GM12865 (cell line): ENCODE data around the gene SORT1.
"Not testable (repeated sequence)": the region's sequence is repeated elsewhere in the genome, so short reads cannot be mapped to it uniquely, and the experiment has no call there.

Source experiments
- DNase-seq: peaks from one replicate; pipeline ENCODE4 v3.0.0; 2010; ENCODE audit warnings: low read depth
- H3K4me3 ChIP-seq: 2 replicates; pipeline ENCODE4 v1.5.1; 2011; ENCODE audit warnings: mild to moderate bottlenecking, low read depth, low read length, control low read depth
- TF ChIP-seq, protein P1 (sequence below): IDR thresholded peaks from 2 replicates; pipeline ENCODE4 v1.5.1; 2011; ENCODE audit warnings: low read length, control low read depth, low read depth, inconsistent platforms; ENCODE audit not compliant: insufficient read depth; ENCODE audit errors: missing control alignments

The SORT1 gene

DNA sequence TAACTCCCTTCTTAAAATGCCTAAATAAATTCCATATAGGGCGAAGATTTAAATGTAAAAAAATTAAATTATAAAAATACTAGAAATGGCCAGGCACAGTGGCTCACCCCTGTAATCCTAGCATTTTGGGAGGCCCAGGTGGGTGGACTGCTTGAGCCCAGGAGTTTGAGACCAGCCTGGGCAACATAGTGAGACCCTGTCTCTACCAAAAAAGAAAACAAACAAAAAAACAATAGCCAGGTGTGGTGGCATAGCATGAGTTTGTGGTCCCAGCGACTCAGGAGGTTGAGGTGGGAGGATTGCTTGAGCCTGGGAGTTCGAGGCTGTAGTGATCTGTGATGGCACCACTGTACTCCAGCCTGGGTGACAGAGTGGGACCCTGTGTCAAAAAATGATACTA, 17.8 kb downstream of the SORT1 start:
- no peak for DNase-seq
- TF ChIP-seq, protein P1, sequence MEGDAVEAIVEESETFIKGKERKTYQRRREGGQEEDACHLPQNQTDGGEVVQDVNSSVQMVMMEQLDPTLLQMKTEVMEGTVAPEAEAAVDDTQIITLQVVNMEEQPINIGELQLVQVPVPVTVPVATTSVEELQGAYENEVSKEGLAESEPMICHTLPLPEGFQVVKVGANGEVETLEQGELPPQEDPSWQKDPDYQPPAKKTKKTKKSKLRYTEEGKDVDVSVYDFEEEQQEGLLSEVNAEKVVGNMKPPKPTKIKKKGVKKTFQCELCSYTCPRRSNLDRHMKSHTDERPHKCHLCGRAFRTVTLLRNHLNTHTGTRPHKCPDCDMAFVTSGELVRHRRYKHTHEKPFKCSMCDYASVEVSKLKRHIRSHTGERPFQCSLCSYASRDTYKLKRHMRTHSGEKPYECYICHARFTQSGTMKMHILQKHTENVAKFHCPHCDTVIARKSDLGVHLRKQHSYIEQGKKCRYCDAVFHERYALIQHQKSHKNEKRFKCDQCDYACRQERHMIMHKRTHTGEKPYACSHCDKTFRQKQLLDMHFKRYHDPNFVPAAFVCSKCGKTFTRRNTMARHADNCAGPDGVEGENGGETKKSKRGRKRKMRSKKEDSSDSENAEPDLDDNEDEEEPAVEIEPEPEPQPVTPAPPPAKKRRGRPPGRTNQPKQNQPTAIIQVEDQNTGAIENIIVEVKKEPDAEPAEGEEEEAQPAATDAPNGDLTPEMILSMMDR, result no peak
- no peak overlapping the region for H3K4me3 ChIP-seq

DNA sequence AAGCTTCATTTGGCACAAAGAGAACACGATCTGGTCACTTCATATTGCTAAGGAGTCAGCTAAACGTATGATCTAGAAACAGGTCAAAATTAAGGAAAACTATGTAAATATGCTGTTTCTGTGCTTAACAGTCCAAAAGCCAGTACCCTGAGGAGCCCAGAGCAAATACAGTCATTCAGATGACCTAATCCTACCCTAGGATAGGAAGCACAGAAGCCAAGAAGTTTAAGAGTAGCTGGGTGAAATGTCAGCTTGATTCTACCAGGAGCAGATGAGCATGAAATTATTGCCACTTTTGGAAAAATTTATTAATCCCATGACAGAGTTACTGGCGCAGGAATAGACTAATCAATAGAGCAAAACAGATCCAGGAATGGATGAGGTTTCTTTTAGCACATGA, 18.3 kb downstream of the SORT1 start:
- H3K4me3 ChIP-seq, result no peak overlapping the region
- TF ChIP-seq, protein P1, result no peak
- DNase-seq, result no peak

DNA sequence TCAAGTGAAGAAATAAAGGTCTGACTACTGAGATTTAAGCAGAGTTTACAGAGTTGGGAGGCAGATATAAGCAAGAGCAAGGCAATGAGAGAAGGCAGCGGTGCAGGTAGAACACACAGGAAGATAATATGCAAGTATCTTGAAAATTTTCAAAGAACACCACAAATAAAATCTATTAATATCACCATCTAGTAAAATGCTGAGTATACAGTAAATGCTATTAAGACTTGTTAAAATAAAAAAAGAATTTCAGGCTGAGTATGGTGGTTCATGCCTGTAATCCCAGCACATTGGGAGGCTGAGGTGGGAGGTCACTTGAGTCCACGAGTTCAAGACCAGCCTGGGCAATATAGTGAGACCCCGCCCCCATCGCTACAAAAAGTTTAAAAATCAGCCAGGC, 20.0 kb downstream of the SORT1 start:
- no peak for DNase-seq
- TF ChIP-seq, protein P1, result no peak
- H3K4me3 ChIP-seq, result no peak overlapping the region

DNA sequence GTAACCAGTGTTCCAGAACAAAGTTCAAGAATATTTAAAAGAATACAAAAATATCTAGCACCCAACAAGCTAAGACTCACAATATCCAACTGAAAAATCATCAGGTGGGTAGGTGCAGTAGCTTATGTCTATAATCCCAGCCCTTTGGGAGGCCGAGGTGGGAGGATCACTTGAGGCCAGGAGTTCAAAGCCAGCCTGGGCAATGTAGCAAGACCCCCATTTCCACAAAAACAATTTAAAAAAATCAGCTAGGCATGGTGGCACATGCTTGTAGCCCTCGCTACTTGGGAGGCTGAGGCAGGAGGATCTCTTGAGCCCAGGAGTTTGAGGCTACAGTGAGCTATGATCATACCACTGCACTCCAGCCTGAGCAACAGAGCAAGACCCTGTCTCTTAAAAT, 24.0 kb downstream of the SORT1 start:
- DNase-seq, H3K4me3 ChIP-seq: not testable (repeated sequence)

DNA sequence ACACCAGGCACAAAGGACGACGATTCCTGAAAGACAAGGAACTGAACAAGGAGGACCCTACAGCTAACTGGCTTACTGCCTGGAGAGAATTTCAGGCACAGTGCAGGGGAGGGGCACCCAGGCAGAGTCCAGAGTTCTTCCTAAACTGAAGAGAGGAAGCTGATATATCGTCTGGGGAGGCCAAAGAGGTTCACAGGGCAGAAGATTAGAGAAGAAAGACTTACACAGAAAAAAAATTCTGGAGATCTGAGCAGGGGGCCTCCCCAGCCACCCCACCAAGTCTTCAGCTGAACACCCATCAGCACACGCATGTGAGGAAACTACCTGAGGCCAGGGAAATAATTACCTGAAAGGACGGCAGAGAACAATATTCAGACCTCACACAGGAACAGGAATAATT, 24.6 kb downstream of the SORT1 start:
- TF ChIP-seq, protein P1, result no peak
- DNase-seq, result no peak
- H3K4me3 ChIP-seq, result no peak overlapping the region

DNA sequence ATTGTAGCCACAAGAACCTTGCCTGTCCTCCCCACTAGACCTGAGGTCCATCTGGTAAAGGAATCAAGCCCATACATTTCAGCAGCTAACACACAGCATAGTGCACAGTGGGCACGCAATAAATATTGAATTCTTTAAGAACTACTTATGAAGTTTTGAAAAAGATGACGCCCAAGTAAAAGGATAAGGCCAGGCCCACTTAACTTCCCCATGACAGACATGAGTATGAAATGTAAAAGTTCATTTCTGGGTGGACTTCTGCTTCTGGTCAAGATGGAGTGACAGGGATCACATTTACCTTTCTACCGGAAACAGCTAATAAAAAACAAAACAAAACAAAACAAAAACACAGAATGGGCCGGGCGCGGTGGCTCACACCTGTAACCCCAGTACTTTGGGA, 25.4 kb downstream of the SORT1 start:
- DNase-seq, result no peak
- no peak overlapping the region for H3K4me3 ChIP-seq

DNA sequence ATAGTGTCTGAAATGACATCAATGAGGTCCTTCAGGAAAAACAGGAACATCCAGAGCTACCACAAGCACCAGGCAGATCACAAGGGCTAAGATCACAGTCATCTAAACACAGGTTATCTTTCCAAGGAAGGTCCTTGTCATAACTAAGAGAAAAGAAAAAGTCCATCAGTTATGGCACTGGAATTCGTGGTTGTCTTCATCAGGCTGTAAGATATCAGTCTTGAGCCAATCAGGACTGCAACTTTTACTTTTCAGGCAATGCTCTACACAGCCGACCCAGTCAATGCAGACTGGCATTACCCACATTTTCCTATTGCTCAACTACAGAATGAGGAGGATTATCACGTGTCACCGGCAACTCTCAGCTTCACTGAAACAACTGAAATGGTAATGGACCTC, 26.4 kb downstream of the SORT1 start:
- TF ChIP-seq, protein P1, result no peak
- no peak for DNase-seq
- no peak overlapping the region for H3K4me3 ChIP-seq

More for the DNA sequence above, 25.4 kb downstream of the SORT1 start:
- TF ChIP-seq, protein P1, result no peak

DNA sequence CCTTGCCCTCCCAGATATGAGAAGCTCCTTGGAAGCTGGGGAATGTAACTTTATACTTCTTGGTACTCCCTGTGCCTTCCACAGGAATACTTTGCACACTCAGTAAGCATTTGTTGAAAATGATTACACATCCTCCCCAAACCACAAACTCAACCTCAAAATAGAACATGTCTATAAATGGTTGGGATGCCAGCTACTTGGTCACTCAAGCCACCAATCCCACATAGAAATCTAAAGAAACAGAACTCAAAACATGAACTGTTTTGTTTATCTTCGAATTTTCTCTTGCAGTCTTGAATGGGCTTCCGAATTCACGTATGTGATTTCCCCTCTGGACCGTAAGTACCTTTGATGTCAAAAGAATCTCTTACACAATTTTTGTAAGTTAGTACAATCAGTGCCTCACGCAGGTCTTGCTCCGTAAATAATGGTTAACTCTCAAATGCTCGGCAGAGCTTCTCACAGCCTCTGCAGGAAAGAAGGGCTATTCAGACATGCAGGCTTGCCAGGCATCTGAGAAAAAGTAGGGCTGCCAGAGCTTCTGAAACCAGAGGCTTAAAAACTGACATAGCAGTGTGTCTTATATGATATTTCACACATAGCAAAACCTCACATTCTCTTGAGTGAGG, 26.9 kb downstream of the SORT1 start:
- DNase-seq, result peak; percentile 19
- no peak overlapping the region for H3K4me3 ChIP-seq
- TF ChIP-seq, protein P1, result no peak
